Activated effector memory CD4-positive, alpha-beta T cell treated with anti-CD3 and anti-CD28 coated beads, Interleukin-2, amount 50 U/mL, for 16 hours (primary cell): ENCODE data around the gene SCNN1G.
A peak's percentile ranks its signal among the peaks of the same experiment; 100 is the strongest.
"Not testable (repeated sequence)": the region's sequence is repeated elsewhere in the genome, so short reads cannot be mapped to it uniquely, and the experiment has no call there.

Experiments used
- DNase-seq: peaks from one replicate; pipeline ENCODE4 v3.0.0-alpha.2; 2020

Gene SCNN1G

GRCh38 chr16:23182679-23183542, at the start of gene SCNN1G:
Gene SCNN1G (plus strand): TSS chr16:23182745. CDS start chr16:23186272, 3,527 bp downstream.
- no peak for DNase-seq

- no peak for DNase-seq
Observed at GRCh38 chr16:23132775-23133463, 49.6 kb upstream of the SCNN1G start.

- no peak for DNase-seq
Observed at GRCh38 chr16:23134274-23134673, 48.3 kb upstream of the SCNN1G start.

GRCh38 chr16:23137256-23137655, 45.3 kb upstream of the SCNN1G start:
- DNase-seq = no peak

- no peak for DNase-seq
Observed at GRCh38 chr16:23137818-23138217, 44.7 kb upstream of the SCNN1G start.

GRCh38 chr16:23140107-23140506, 42.4 kb upstream of the SCNN1G start:
- DNase-seq = no peak

GRCh38 chr16:23141033-23141432, 41.5 kb upstream of the SCNN1G start:
- DNase-seq = no peak

- no peak for DNase-seq
Observed at GRCh38 chr16:23141500-23141899, 41.0 kb upstream of the SCNN1G start.

- no peak for DNase-seq
Observed at GRCh38 chr16:23141959-23142740, 40.4 kb upstream of the SCNN1G start.

- no peak for DNase-seq
Observed at GRCh38 chr16:23143391-23143790, 39.2 kb upstream of the SCNN1G start.

GRCh38 chr16:23144393-23144792, 38.2 kb upstream of the SCNN1G start:
- DNase-seq = not testable (repeated sequence)

GRCh38 chr16:23145186-23145585, 37.4 kb upstream of the SCNN1G start:
- no peak for DNase-seq

- no peak for DNase-seq
Observed at GRCh38 chr16:23145608-23146007, 36.9 kb upstream of the SCNN1G start.

GRCh38 chr16:23146877-23147601, 35.5 kb upstream of the SCNN1G start:
- DNase-seq = no peak

GRCh38 chr16:23147666-23148065, 34.9 kb upstream of the SCNN1G start:
- no peak for DNase-seq

- DNase-seq = no peak
Observed at GRCh38 chr16:23148166-23148512, 34.4 kb upstream of the SCNN1G start.

GRCh38 chr16:23148513-23149266, 33.9 kb upstream of the SCNN1G start:
- peak; percentile 86 for DNase-seq

GRCh38 chr16:23149267-23149992, 33.1 kb upstream of the SCNN1G start, which contains the start of gene USP31:
Gene USP31 (minus strand): TSS chr16:23149452. CDS start chr16:23149270, 182 bp downstream.
- peak; percentile 96 for DNase-seq

- no peak for DNase-seq
Observed at GRCh38 chr16:23149993-23150364, 32.6 kb upstream of the SCNN1G start.

GRCh38 chr16:23152386-23153178, 30.0 kb upstream of the SCNN1G start:
- DNase-seq = no peak
